T-helper 2 cell treated with Interferon-gamma antibody and Interleukin-4, amounts not matched to agents 5 μg/mL and 100 μg/mL, for 36 hours (primary cell): ENCODE measurements around the gene EEF1AKMT2.
"Not testable (repeated sequence)": the region's sequence is repeated elsewhere in the genome, so short reads cannot be mapped to it uniquely, and the experiment has no call there.

Experiments
- DNase-seq: peaks from one replicate; pipeline ENCODE4 v3.0.0; 2021; ENCODE audit warnings: low spot score
- H3K27ac Mint-ChIP-seq: one replicate; pipeline ENCODE4 v1.8.0; 2021; ENCODE audit warnings: mild to moderate bottlenecking, mixed read lengths
- H3K27me3 Mint-ChIP-seq: one replicate; pipeline ENCODE4 v1.8.0; 2021; ENCODE audit warnings: low read depth, mixed read lengths
- H3K36me3 Mint-ChIP-seq: one replicate; pipeline ENCODE4 v1.8.0; 2021; ENCODE audit warnings: low read depth, mixed read lengths
- H3K4me1 Mint-ChIP-seq: one replicate; pipeline ENCODE4 v1.8.0; 2021; ENCODE audit warnings: low read depth, mixed read lengths
- H3K4me3 Mint-ChIP-seq: one replicate; pipeline ENCODE4 v1.8.0; 2022; ENCODE audit warnings: mild to moderate bottlenecking, moderate library complexity, mixed read lengths
- H3K9me3 Mint-ChIP-seq: one replicate; pipeline ENCODE4 v1.8.0; 2021; ENCODE audit warnings: mixed read lengths

The EEF1AKMT2 gene

DNA sequence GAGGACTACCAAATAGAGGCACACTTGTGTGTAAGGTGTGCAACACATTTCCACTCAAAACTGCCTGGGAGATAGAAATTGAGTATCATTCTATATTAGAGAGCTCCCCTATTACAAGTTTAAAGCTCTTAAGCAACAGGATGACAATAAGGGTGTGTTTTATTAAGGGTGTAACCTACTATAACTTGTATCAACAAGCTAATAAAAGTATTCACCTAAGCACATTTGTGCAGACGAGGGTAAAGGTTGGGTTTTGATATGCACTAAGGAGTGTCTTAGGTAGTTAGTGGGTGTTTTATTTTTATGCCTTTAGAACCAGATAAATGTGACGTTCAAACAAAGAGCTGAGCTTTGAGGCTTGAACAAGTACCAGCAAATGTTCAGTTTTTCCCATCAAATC lies 44.7 kb downstream of the EEF1AKMT2 start:
- Mint-ChIP-seq H3K4me1 (peaks cover 31% of the 10 kb centered on the region), H3K4me3 (no peak overlapping the region), H3K36me3 (peaks cover 12% of the 10 kb centered on the region), H3K9me3 (no peaks in the 10 kb centered on the region), H3K27me3 (peaks cover 5% of the 10 kb centered on the region), H3K27ac (no peak overlapping the region)
- DNase-seq, result no peak

DNA sequence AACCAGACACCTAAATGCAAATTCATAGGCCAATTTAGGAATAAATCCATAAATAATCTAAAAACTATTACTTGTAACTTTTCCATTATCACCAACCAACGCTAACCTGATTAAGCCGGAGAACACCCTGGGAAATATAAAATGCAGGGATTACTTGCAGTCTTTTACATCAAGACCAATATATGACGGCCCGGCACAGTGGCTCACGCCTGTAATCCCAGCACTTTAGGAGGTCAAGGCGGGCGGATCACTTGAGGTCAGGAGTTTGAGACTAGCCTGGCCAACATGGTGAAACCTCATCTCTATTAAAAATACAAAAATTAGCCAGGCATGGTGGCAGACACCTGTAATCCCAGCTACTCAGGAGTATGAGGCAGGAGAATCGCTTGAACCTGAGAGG lies 45.2 kb downstream of the EEF1AKMT2 start:
- H3K4me3 Mint-ChIP-seq, H3K9me3 Mint-ChIP-seq, H3K27ac Mint-ChIP-seq, H3K27me3 Mint-ChIP-seq, DNase-seq: not testable (repeated sequence)
- Mint-ChIP-seq H3K4me1 (peaks cover 35% of the 10 kb centered on the region), H3K36me3 (peaks cover 11% of the 10 kb centered on the region)

DNA sequence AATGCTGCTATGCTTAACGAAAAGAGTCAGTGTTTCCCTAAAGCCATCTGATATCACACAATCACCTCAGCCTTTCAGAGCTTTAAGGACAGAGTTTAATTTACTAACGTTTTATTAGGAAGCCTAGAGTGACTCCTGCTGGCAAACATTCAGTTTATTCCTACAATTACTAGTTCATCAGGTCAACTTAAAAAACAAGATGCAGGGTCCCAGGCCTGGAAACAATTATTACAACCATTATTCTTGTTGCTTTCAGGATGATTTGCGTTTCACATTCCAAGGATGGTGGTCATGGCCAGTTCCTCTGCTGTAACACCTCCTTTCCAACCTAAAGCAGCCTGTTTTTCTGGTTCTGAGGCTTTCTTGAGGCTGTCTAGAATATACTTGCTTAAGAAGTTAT lies 46.0 kb downstream of the EEF1AKMT2 start:
- H3K9me3 Mint-ChIP-seq, result no peaks in the 10 kb centered on the region
- peaks cover 6% of the 10 kb centered on the region for H3K27me3 Mint-ChIP-seq
- H3K36me3 Mint-ChIP-seq, result peaks cover 10% of the 10 kb centered on the region
- no peak for DNase-seq
- no peak overlapping the region for H3K4me3 Mint-ChIP-seq
- no peak overlapping the region for H3K27ac Mint-ChIP-seq
- peaks cover 41% of the 10 kb centered on the region for H3K4me1 Mint-ChIP-seq

DNA sequence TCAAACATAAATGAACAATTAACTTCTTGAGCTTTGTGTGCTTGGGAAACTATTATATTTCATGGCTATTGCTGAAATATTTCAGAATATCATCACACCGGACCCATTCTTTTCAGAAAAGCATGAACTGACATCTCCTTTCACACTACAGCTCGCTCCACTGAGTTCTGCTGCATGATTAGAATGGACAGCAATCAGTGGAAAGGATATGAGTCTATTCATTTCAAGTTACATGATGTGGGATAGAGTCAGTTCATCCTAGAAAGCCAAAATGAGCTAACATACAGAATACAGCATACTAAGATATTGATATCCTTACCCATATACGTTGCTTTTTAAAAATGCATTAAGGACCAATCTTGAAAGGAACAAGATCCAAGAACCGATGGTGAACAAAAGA lies 46.4 kb downstream of the EEF1AKMT2 start:
- peaks cover 6% of the 10 kb centered on the region for H3K27me3 Mint-ChIP-seq
- H3K27ac Mint-ChIP-seq, result peak overlapping the region; percentile 73
- no peaks in the 10 kb centered on the region for H3K9me3 Mint-ChIP-seq
- DNase-seq, result no peak
- H3K4me1 Mint-ChIP-seq, result peaks cover 44% of the 10 kb centered on the region
- peak overlapping the region; percentile 79 for H3K4me3 Mint-ChIP-seq
- peaks cover 10% of the 10 kb centered on the region for H3K36me3 Mint-ChIP-seq

DNA sequence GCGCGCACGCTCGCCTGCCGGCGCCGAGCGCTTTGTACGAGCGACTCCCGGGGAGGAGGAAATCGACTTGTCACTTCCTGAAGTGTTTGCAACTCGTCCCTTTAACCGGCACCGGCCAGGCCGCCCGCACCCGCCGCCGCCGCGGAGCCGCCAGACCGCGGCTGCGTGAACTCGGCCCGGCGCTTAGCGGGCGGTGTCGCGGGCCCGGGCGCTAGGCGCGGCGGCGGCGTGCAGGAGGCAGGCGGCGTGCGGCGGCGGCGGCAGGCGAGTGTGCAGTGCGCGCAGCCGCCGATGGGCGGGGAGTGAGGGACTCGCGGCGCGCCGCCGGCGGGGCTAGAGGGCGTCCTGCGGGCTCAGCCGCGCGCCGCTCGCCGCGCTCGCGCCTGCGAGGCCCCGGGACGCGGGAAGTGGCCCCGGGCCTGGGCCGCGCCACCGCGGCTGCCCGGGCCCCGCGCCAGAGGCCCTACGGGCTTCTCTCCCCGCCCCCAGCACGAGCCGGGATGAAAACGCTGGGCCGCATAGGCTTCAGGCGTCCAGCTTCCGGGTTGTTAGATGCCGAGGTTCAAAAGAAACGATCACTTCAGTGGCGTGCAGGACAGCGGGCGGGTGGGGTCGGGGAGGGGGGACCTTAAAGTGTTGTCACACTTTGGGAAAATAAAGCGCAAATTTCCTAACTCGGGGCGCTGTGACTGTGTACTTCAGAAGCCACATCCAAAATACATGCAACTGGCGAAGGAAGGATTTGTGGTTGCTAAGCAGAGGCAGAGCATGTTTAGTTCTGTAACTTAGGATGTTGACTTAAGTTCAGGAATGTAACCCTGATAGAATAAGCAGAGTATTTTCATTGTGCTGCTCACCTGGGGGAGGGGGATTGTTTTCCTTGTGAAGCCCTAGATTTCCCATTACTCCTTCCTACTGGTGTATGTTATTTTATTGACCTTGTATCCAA lies 47.3 kb downstream of the EEF1AKMT2 start, which contains the start of gene FAM53B:
Gene FAM53B, minus strand, starts transcription at position 277 of the 949 bp plus-strand sequence. CDS start 37,665 bp downstream, outside the sequence.
- DNase-seq, result peak; percentile 83
- Mint-ChIP-seq H3K4me1 (peaks cover 49% of the 10 kb centered on the region), H3K27me3 (peaks cover 11% of the 10 kb centered on the region), H3K4me3 (peak within 1 kb of the TSS; percentile 98), H3K27ac (peak within 1 kb of the TSS; percentile 94), H3K36me3 (peaks cover 10% of the 10 kb centered on the region), H3K9me3 (no peaks in the 10 kb centered on the region)

DNA sequence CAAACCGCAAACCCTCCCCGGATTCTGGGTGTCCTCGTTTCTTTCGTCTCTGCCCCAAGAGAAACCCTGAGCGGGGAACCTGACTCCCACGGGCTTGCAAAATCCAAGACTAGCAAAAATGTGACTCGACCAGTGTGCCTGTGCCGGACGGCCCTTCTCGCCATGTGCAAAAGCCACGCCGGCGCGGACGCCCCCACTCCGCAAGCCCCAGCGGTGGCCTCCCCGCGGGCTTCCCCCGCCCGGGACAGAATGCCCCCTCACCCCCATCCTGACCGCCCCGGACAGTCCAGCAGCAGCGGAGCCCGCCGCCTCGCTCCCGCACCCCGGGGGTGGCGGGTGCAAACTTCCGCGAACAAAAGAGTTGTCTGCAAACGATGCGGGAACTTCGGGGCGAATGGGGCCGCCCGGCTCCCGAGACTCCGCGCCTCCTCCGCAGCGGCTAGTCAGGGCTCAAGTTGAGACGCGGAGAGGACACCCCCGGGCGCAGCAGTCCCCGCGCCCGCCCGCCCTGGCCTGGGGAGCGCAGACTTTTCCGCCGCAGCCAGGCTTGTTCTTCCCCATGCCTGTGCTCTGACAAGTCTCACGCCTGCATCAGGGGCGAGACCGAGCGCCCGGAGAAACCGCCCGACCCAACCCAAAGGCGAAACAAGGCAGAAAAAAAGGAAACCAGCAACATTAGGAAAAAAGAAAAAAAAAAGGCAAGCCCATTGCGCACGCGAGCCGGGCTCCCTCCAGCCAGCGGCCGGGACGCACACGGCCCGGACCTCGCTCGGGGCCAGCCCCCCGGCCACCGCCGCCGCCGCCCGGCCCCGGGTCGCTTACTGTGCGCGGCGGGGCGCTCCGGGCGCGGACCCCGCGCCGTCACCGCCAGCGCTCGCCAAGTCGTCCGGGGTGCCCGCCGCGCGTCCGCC lies 48.2 kb downstream of the EEF1AKMT2 start:
- peak overlapping the region; percentile 94 for H3K27ac Mint-ChIP-seq
- H3K36me3 Mint-ChIP-seq, result peaks cover 14% of the 10 kb centered on the region
- H3K27me3 Mint-ChIP-seq, result peaks cover 14% of the 10 kb centered on the region
- peaks cover 48% of the 10 kb centered on the region for H3K4me1 Mint-ChIP-seq
- peak overlapping the region; percentile 98 for H3K4me3 Mint-ChIP-seq
- DNase-seq, result no peak
- H3K9me3 Mint-ChIP-seq, result no peaks in the 10 kb centered on the region

DNA sequence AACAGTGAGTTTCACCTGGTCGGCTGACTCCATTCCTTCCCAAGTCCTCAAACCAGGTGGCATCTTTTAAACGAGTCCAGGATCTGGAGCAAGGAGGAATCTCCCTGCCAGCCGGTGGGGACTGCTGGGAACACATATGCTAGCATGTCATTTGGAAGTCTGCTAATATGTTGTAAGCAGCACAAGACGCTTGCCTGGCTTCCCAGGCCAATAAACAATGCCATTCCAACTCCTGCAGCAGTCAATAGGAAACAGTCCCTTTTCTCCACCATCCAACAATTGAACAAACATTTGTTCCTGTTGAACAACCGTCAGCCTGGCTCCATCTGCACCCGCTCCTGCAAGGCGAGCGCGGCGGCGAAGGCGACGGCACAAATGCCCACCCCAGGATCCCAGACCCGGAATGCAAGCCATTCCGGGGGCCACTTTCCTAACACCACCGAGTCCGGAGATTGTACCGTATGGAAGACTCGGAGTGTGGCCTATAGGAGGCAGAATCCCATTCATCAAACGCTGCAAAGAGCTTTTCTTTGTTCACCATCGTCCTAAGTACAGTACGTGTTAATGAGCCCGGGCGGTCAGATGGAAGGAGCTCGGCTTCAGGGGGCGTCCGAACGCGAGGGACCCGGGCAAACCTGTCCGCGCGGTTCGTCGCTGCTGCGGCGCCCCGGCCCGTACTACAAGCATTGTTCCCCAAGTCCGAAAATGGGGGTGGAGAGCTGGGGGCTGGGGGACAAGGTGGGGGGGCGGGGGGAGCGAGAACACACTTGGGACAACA lies 49.1 kb downstream of the EEF1AKMT2 start:
- H3K27me3 Mint-ChIP-seq, result peaks cover 14% of the 10 kb centered on the region
- no peaks in the 10 kb centered on the region for H3K9me3 Mint-ChIP-seq
- DNase-seq, result no peak
- H3K27ac Mint-ChIP-seq, result peak overlapping the region; percentile 80
- H3K4me1 Mint-ChIP-seq, result peaks cover 45% of the 10 kb centered on the region
- peaks cover 9% of the 10 kb centered on the region for H3K36me3 Mint-ChIP-seq
- peak overlapping the region; percentile 98 for H3K4me3 Mint-ChIP-seq

DNA sequence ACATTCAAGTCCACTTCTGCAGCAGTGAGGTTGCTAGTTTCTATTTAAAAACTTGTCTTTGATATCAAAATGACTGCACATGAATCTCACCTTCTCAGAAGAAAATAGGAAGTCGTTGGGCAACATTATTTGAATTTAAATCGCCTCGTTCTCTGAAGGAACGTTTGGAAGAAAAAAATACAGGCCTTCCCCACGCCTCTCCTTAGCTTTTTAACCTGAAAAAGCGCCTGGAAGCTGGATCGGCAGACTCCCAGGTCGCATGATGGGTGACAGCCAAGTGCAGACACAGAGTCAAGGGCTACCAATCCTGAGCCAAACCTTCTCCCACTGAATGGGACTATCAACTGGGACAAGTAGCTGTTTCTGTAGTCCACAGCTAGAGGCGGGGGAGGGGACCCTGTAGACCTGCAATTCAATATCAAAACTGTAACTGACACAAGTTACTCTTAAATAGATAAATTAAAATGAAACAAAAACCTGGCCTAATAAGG lies 49.7 kb downstream of the EEF1AKMT2 start:
- Mint-ChIP-seq H3K9me3 (no peaks in the 10 kb centered on the region), H3K27ac (no peak overlapping the region), H3K4me3 (peak overlapping the region; percentile 98), H3K27me3 (peaks cover 14% of the 10 kb centered on the region), H3K4me1 (peaks cover 47% of the 10 kb centered on the region), H3K36me3 (peaks cover 10% of the 10 kb centered on the region)
- DNase-seq, result no peak

DNA sequence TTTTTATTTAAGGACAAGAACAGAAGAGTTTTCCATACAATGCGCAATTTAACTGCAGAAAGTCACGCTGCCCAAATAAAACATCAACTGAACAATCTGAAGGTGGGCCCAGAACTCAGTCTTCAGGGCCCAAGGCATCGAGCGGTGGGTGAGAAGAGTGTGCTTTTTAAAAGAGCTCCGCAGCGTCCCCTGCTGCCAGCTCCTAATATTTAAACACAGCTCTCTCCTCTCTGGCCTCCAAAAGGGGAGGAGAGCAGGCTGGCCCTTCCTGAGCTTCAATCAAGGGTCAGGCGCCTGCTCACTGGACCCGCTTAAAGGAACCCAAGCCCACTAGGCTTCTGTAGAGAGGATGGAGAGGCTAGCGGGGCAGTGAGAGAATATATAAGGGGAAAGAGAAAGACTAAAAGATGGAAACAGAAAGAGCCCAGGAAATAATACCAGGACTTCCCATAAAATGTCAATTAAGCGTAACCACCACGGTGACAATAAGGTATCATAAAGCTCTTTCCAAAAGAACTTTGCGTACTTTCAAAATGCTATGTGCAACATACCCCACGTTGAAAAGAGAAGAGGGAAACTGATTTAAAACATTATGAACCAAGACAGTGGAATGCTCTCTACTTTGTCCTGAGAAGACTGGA lies 50.3 kb downstream of the EEF1AKMT2 start:
- Mint-ChIP-seq H3K4me3 (peak overlapping the region; percentile 75), H3K27ac (peak overlapping the region; percentile 67), H3K27me3 (peaks cover 14% of the 10 kb centered on the region), H3K4me1 (peaks cover 47% of the 10 kb centered on the region), H3K9me3 (no peaks in the 10 kb centered on the region), H3K36me3 (peaks cover 12% of the 10 kb centered on the region)
- DNase-seq, result peak; percentile 63

DNA sequence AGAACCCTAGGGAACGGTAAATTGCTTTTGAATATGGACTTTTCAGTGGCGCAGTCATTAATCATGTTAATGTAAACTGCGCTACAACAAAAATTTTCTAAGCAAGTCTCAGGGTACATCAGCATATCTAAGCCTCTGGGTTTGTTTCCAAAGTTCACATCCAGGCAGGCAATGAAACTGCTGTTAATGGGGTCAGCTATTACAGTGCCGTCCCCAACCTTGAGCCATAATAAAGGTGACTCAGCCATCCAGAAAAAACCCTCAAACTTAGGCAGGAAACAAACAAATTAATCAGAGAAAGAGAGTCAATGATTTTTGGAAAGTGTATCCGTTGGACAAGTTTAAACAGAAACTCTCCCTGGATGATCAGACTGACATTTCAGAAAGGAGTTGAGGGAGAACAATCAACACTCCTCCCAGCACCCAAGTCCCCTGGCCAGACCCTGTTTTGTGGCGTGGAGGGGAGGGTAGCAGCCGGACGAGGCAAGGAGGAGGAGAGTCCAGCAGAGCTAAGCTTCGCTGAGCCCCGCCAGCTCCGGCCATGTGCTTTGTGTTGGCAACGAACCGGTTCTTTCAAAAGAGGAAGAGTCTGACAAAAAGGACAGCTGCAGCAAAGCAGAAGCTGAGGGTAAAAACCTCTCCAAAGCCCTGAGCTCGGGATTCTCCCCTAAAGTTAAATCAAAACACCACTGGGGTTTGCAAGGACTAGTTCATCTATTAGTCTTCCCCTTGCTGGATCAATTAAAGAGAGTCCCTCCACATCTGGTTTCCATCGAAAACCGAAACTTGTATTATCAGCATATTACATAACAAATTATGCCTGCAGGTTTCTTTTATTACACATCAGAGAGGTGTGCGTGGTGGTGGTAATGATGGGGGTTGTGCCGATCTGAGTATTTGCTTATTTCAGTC lies 51.1 kb downstream of the EEF1AKMT2 start:
- peaks cover 12% of the 10 kb centered on the region for H3K36me3 Mint-ChIP-seq
- peak overlapping the region; percentile 75 for H3K4me3 Mint-ChIP-seq
- no peaks in the 10 kb centered on the region for H3K9me3 Mint-ChIP-seq
- H3K27ac Mint-ChIP-seq, result no peak overlapping the region
- H3K4me1 Mint-ChIP-seq, result peaks cover 46% of the 10 kb centered on the region
- no peak for DNase-seq
- peaks cover 14% of the 10 kb centered on the region for H3K27me3 Mint-ChIP-seq

DNA sequence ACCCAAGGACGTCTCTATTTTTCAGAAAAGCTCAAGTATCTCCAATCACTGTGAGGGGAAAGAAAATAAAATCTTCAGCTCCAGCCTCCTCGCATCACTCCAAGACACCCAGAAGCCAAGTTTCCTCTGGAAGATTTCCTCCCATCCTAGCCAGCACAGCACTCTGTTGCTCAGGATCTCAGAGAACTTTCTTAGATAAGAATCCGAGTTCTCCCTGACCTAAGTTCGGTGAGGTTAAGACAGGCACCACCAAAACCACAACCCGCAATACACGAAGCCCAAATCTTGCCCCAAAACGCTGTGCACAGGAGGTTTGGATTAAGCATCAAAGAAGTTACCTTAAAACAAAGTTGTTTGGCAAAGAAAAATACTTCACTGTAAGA lies 51.7 kb downstream of the EEF1AKMT2 start:
- peak overlapping the region; percentile 20 for H3K4me3 Mint-ChIP-seq
- no peaks in the 10 kb centered on the region for H3K9me3 Mint-ChIP-seq
- DNase-seq, result no peak
- peaks cover 14% of the 10 kb centered on the region for H3K27me3 Mint-ChIP-seq
- H3K4me1 Mint-ChIP-seq, result peaks cover 45% of the 10 kb centered on the region
- H3K27ac Mint-ChIP-seq, result no peak overlapping the region
- H3K36me3 Mint-ChIP-seq, result peaks cover 14% of the 10 kb centered on the region
